ENCODE results near the gene TRIM69. TPM values are rescaled to one million over a fixed set of nuclear protein-coding genes. Genes with fewer than 3 reads are reported as not detected.

The TRIM69 gene
- total RNA-seq, 2 experiments from 2014 or later: 65.8 to 67.9 TPM

DNA sequence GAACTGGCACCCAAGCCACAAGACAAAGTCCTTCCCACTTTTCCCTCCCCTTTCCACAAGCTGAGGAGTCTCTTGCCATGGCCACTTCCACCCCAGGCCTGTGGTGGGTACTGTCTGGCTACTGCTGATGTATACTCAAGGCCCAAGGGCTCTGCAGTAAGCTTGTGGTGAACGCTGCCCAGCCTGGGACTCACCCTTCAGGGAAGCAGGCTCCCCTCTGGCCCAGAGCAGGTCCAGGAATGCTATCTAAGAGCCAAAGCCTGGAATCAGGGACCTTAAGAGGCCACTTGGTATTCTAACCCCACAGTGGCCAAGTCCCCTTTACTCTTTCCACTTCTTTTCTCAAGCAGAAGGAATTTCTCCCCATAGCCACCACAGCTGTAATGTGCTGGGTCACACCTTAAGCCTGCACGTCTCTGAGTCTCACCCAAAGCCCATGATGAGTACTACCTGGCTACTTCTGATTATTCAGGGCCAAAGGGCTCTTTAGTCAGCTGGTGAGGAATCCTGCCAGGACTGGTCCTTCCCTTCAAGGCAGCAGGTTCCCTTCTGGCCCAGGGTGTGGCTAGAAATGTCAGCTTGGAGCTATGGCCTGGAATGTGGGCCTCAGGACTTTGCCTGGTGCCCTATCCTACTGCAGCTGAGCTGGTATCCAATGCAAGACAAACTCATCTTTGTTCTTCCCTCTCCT, 29.2 kb upstream of the TRIM69 start:
- Mint-ChIP-seq H3K27me3 (no peaks in the 10 kb centered on the region), H3K4me1 (peaks cover 17% of the 10 kb centered on the region), H3K9me3 (ENCODE audit: low read depth) (peaks cover 5% of the 10 kb centered on the region), H3K27ac (no peak overlapping the region), H3K36me3 (ENCODE audit: low read depth) (peaks cover 41% of the 10 kb centered on the region), H3K4me3 (no peak overlapping the region)
- ATAC-seq: no peak
- intact Hi-C loops (cut with DNase I, micrococcal nuclease): no loop called here
- DNase-seq: no peak
- ChIA-PET CTCF (interaction anchor here (0.5 to 3.1 kb wide), 7 partner anchors 11 to 157 kb away, joined by 3 to 16 read pairs (median 4); partner anchors contain the start of genes SPG11 and TRIM69), POLR2A (interaction anchor here (0.5 to 0.9 kb wide), 4 partner anchors 20 to 419 kb away, joined by 3 to 6 read pairs (median 4); partner anchors contain the start of gene SPG11)

DNA sequence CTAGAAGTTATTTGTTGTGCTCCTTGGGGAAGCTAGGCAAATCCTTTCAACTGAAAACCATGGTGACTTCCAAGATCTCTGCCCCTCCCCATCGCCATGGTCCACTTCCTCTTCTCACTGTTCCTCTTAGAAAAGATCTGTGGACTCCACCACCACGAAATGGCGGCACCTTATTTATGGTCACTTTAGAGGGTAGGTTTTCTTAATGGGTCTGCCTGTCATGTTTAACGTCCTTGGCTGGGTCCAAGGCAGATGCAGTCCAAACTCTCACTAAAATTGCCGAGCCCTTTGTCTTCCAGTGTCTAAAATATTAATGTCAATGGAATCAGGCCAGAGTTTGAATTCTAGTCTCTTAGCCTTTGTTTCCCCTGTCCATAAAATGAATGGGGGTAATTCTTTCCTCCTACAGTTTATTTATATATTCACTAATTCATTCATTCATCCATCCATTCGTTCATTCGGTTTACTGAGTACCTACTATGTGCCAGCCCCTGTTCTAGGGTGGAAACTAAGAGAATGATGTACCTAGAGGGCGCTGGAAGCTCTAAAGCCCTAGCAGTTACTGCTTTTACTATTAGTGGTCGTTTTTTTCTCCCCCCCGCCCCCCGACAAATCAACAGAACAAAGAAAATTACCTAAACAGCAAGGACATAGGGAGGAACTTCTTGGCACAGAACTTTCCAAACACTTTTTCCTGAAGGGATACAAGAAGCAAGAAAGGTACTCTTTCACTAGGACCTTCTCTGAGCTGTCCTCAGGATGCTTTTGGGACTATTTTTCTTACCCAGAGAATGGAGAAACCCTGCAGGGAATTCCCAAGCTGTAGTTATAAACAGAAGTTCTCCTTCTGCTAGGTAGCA, 25.9 kb upstream of the TRIM69 start:
- DNase-seq: peak; percentile 59
- ChIA-PET POLR2A (interaction anchor here (0.5 to 13.9 kb wide), 12 partner anchors 10 to 283 kb away, joined by 3 to 474 read pairs (median 5); partner anchors contain the start of genes CTDSPL2, SPG11 and TRIM69), CTCF (interaction anchor here (1.1 to 17.3 kb wide), 11 partner anchors 18 to 249 kb away, joined by 3 to 209 read pairs (median 8); partner anchors contain the start of genes SPG11 and TRIM69)
- intact Hi-C loops (cut with DNase I, micrococcal nuclease): loop anchor here (1.0 to 5.0 kb wide), 11 partner anchors 9 to 963 kb away; partner anchors contain the start of genes SPG11 (in 2 of the 2), CTDSPL2 (in 1 of the 2), EIF3J (in 1 of the 2) and PDIA3 (in 1 of the 2)
- peak overlapping the region; percentile 96 for H3K4me3 Mint-ChIP-seq
- ATAC-seq: no peak
- H3K27ac Mint-ChIP-seq: peak overlapping the region; percentile 100
- no peaks in the 10 kb centered on the region for H3K9me3 Mint-ChIP-seq (ENCODE audit: low read depth)
- peaks cover 24% of the 10 kb centered on the region for H3K4me1 Mint-ChIP-seq
- no peaks in the 10 kb centered on the region for H3K27me3 Mint-ChIP-seq
- peaks cover 63% of the 10 kb centered on the region for H3K36me3 Mint-ChIP-seq (ENCODE audit: low read depth)

DNA sequence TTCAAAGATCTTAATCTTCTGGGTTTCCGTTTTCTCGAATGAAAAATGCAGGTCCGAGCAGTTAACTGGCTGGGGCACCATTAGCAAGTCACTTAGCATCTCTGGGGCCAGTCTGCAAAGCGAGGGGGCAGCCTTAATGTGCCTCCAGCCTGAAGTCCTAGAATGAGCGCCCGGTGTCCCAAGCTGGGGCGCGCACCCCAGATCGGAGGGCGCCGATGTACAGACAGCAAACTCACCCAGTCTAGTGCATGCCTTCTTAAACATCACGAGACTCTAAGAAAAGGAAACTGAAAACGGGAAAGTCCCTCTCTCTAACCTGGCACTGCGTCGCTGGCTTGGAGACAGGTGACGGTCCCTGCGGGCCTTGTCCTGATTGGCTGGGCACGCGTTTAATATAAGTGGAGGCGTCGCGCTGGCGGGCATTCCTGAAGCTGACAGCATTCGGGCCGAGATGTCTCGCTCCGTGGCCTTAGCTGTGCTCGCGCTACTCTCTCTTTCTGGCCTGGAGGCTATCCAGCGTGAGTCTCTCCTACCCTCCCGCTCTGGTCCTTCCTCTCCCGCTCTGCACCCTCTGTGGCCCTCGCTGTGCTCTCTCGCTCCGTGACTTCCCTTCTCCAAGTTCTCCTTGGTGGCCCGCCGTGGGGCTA, 25.1 kb upstream of the TRIM69 start, which contains the start of the genes B2M and PATL2:
TSS of gene B2M (plus strand) at position 422 of the 647 bp plus-strand sequence. CDS start at position 452, 30 bp downstream.
TSS of gene PATL2 (minus strand) at position 228 of the 647 bp plus-strand sequence. CDS start 34,833 bp downstream, outside the sequence.
- peak; percentile 97 for DNase-seq
- H3K27me3 Mint-ChIP-seq: no peaks in the 10 kb centered on the region
- peaks cover 31% of the 10 kb centered on the region for H3K4me1 Mint-ChIP-seq
- H3K27ac Mint-ChIP-seq: peak within 1 kb of the TSS; percentile 100
- peak within 1 kb of the TSS; percentile 96 for H3K4me3 Mint-ChIP-seq
- peaks cover 70% of the 10 kb centered on the region for H3K36me3 Mint-ChIP-seq (ENCODE audit: low read depth)
- ATAC-seq: peak; percentile 78
- CTCF ChIA-PET: interaction anchor here (1.1 to 17.3 kb wide), 11 partner anchors 18 to 250 kb away, joined by 3 to 209 read pairs (median 8); partner anchors contain the start of genes SPG11 and TRIM69
- no peaks in the 10 kb centered on the region for H3K9me3 Mint-ChIP-seq (ENCODE audit: low read depth)
- intact Hi-C loops (cut with DNase I, micrococcal nuclease): loop anchor here (1.0 to 5.0 kb wide), 10 partner anchors 8 to 964 kb away; partner anchors contain the start of genes CTDSPL2 (in 1 of the 2), EIF3J (in 1 of the 2), PDIA3 (in 1 of the 2) and SPG11 (in 1 of the 2)
- POLR2A ChIA-PET: interaction anchor here (0.6 to 13.9 kb wide), 13 partner anchors 10 to 276 kb away, joined by 3 to 474 read pairs (median 6); partner anchors contain the start of genes SPG11 and TRIM69

DNA sequence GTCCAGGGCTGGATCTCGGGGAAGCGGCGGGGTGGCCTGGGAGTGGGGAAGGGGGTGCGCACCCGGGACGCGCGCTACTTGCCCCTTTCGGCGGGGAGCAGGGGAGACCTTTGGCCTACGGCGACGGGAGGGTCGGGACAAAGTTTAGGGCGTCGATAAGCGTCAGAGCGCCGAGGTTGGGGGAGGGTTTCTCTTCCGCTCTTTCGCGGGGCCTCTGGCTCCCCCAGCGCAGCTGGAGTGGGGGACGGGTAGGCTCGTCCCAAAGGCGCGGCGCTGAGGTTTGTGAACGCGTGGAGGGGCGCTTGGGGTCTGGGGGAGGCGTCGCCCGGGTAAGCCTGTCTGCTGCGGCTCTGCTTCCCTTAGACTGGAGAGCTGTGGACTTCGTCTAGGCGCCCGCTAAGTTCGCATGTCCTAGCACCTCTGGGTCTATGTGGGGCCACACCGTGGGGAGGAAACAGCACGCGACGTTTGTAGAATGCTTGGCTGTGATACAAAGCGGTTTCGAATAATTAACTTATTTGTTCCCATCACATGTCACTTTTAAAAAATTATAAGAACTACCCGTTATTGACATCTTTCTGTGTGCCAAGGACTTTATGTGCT, 24.5 kb upstream of the TRIM69 start:
- H3K4me1 Mint-ChIP-seq: peaks cover 37% of the 10 kb centered on the region

GRCh38 chr15:44712346-44713005, 23.9 kb upstream of the TRIM69 start:
- H3K4me1 Mint-ChIP-seq: peaks cover 43% of the 10 kb centered on the region
- POLR2A ChIA-PET: interaction anchor here (0.5 to 13.9 kb wide), 14 partner anchors 8 to 875 kb away, joined by 3 to 474 read pairs (median 6); partner anchors contain the start of genes BLOC1S6, CTDSPL2, EIF3J and SPG11
- peak overlapping the region; percentile 100 for H3K27ac Mint-ChIP-seq
- H3K4me3 Mint-ChIP-seq: peak overlapping the region; percentile 96
- ATAC-seq: peak; percentile 24
- peak; percentile 77 for DNase-seq
- peaks cover 83% of the 10 kb centered on the region for H3K36me3 Mint-ChIP-seq (ENCODE audit: low read depth)
- H3K9me3 Mint-ChIP-seq (ENCODE audit: low read depth): no peaks in the 10 kb centered on the region
- no peaks in the 10 kb centered on the region for H3K27me3 Mint-ChIP-seq
- intact Hi-C loops (cut with DNase I, micrococcal nuclease): loop anchor here (1.0 to 5.0 kb wide), 4 partner anchors 16 to 965 kb away; partner anchors contain the start of genes PDIA3 (in 1 of the 2) and SQOR (in 1 of the 2)
- CTCF ChIA-PET: interaction anchor here (0.7 to 17.3 kb wide), 7 partner anchors 9 to 995 kb away, joined by 3 to 209 read pairs (median 6); partner anchors contain the start of genes SPG11 and TRIM69

More for the DNA sequence above, 24.5 kb upstream of the TRIM69 start:
- H3K27ac Mint-ChIP-seq: peak overlapping the region; percentile 100
- peak; percentile 14 for ATAC-seq
- H3K36me3 Mint-ChIP-seq (ENCODE audit: low read depth): peaks cover 76% of the 10 kb centered on the region
- peak; percentile 72 for DNase-seq
- CTCF ChIA-PET: interaction anchor here (1.0 to 17.3 kb wide), 10 partner anchors 12 to 75 kb away, joined by 3 to 209 read pairs (median 9); partner anchors contain the start of genes SPG11 and TRIM69
- intact Hi-C loops (cut with DNase I, micrococcal nuclease): loop anchor here (1.0 to 5.0 kb wide), 10 partner anchors 7 to 965 kb away; partner anchors contain the start of genes CTDSPL2 (in 1 of the 2), EIF3J (in 1 of the 2), PDIA3 (in 1 of the 2) and SPG11 (in 1 of the 2)
- H3K9me3 Mint-ChIP-seq (ENCODE audit: low read depth): no peaks in the 10 kb centered on the region
- H3K27me3 Mint-ChIP-seq: no peaks in the 10 kb centered on the region
- POLR2A ChIA-PET: interaction anchor here (0.6 to 13.9 kb wide), 15 partner anchors 9 to 876 kb away, joined by 3 to 474 read pairs (median 6); partner anchors contain the start of genes BLOC1S6, SPG11 and TRIM69
- H3K4me3 Mint-ChIP-seq: peak overlapping the region; percentile 96

DNA sequence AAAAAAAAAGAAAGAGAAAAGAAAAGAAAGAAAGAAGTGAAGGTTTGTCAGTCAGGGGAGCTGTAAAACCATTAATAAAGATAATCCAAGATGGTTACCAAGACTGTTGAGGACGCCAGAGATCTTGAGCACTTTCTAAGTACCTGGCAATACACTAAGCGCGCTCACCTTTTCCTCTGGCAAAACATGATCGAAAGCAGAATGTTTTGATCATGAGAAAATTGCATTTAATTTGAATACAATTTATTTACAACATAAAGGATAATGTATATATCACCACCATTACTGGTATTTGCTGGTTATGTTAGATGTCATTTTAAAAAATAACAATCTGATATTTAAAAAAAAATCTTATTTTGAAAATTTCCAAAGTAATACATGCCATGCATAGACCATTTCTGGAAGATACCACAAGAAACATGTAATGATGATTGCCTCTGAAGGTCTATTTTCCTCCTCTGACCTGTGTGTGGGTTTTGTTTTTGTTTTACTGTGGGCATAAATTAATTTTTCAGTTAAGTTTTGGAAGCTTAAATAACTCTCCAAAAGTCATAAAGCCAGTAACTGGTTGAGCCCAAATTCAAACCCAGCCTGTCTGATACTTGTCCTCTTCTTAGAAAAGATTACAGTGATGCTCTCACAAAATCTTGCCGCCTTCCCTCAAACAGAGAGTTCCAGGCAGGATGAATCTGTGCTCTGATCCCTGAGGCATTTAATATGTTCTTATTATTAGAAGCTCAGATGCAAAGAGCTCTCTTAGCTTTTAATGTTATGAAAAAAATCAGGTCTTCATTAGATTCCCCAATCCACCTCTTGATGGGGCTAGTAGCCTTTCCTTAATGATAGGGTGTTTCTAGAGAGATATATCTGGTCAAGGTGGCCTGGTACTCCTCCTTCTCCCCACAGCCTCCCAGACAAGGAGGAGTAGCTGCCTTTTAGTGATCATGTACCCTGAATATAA, 23.0 kb upstream of the TRIM69 start:
- H3K36me3 Mint-ChIP-seq (ENCODE audit: low read depth): peaks cover 84% of the 10 kb centered on the region
- ATAC-seq: no peak
- intact Hi-C loops (cut with DNase I, micrococcal nuclease): loop anchor here in 1 of 2 experiments (5.0 kb wide), 3 partner anchors 689 to 966 kb away; partner anchors contain the start of genes PDIA3 and SQOR
- no peaks in the 10 kb centered on the region for H3K27me3 Mint-ChIP-seq
- CTCF ChIA-PET: interaction anchor here (0.7 to 17.3 kb wide), 11 partner anchors 9 to 994 kb away, joined by 3 to 209 read pairs (median 4); partner anchors contain the start of genes SPG11 and TRIM69
- H3K9me3 Mint-ChIP-seq (ENCODE audit: low read depth): no peaks in the 10 kb centered on the region
- H3K4me3 Mint-ChIP-seq: peak overlapping the region; percentile 96
- POLR2A ChIA-PET: interaction anchor here (0.5 to 13.9 kb wide), 13 partner anchors 8 to 874 kb away, joined by 3 to 474 read pairs (median 6); partner anchors contain the start of genes BLOC1S6, CTDSPL2, EIF3J and SPG11
- no peak for DNase-seq
- peaks cover 49% of the 10 kb centered on the region for H3K4me1 Mint-ChIP-seq
- H3K27ac Mint-ChIP-seq: peak overlapping the region; percentile 100

- ATAC-seq (no peak), DNase-seq (no peak)
- Mint-ChIP-seq H3K36me3 (ENCODE audit: low read depth) (peaks cover 84% of the 10 kb centered on the region), H3K9me3 (ENCODE audit: low read depth) (no peaks in the 10 kb centered on the region), H3K27ac (peak overlapping the region; percentile 98), H3K4me3 (peak overlapping the region; percentile 96), H3K4me1 (peaks cover 55% of the 10 kb centered on the region), H3K27me3 (no peaks in the 10 kb centered on the region)
- ChIA-PET CTCF (interaction anchor here (0.8 to 17.3 kb wide), 8 partner anchors 10 to 289 kb away, joined by 3 to 209 read pairs (median 4); partner anchors contain the start of genes SPG11 and TRIM69), POLR2A (interaction anchor here (0.6 to 13.9 kb wide), 5 partner anchors 11 to 51 kb away, joined by 4 to 474 read pairs (median 4); partner anchors contain the start of genes SPG11 and TRIM69)
- intact Hi-C loops (cut with DNase I, micrococcal nuclease): no loop called here
Observed at GRCh38 chr15:44715142-44715796, 21.1 kb upstream of the TRIM69 start.
